T-cell (primary cell): Measurements from ENCODE around the gene RBM44. TPM values are rescaled to one million over a fixed set of nuclear protein-coding genes. Genes with fewer than 3 reads are reported as not detected.

Experiments
- ATAC-seq, 4 experiments: fragments of 200-7000 bp in 3 of 4; fragments of 150-1000 bp in 1 of 4; cut with Tn5 transposase; replicated peaks in 1 of 4; 1 replicate in 3 of 4; 2 replicates in 1 of 4; pipeline ENCODE4 v1.10.0; 2021; ENCODE audit warnings: moderate library complexity in 3 of 4, mild to moderate bottlenecking in 2 of 4, moderate number of reproducible peaks in 1 of 4
- CTCF ChIA-PET, 2 donors: fragments of 300-600 bp; sonication (Branson Sonifier 250); formaldehyde crosslinking; loops; one replicate each; lab custom pipeline; 2022; ENCODE audit warnings: antibody characterized with exemption in 2 of 2; lab: Charles Lee
- POLR2A ChIA-PET, 2 donors: fragments of 300-600 bp; sonication (Branson Sonifier 250); formaldehyde crosslinking; loops; one replicate each; lab custom pipeline; 2022; ENCODE audit warnings: antibody characterized with exemption in 2 of 2; lab: Charles Lee
- DNase-seq, 35 experiments: peaks; one replicate each; pipeline versions ENCODE4 v3.0.0 to v3.0.0-alpha.2; 2013 to 2023
- H3K27ac ChIP-seq: one replicate; pipeline ENCODE4 v1.5.1; 2013; ENCODE audit warnings: low read length
- H3K27me3 ChIP-seq, 2 experiments: replicated peaks in 1 of 2; 1 replicate in 1 of 2; 2 replicates in 1 of 2; pipeline versions ENCODE4 v1.6.1 to v1.7.0; 2013; ENCODE audit warnings: low read length in 1 of 2, mixed read lengths in 1 of 2; ENCODE audit not compliant: control insufficient read depth in 2 of 2, insufficient read depth in 2 of 2; ENCODE audit errors: extremely low read depth in 1 of 2
- H3K36me3 ChIP-seq, 2 donors: 1 replicate in 1 of 2; 2 replicates in 1 of 2; pipeline versions ENCODE4 v1.6.1 to v1.7.0; 2013; ENCODE audit warnings: low read length in 1 of 2; ENCODE audit not compliant: control insufficient read depth in 2 of 2, insufficient read depth in 1 of 2; ENCODE audit errors: extremely low read depth in 1 of 2
- H3K4me1 ChIP-seq, 2 experiments: 1 replicate in 1 of 2; 2 replicates in 1 of 2; pipeline versions ENCODE4 v1.6.1 to v1.7.0; 2013; ENCODE audit warnings: low read length in 2 of 2, mixed read lengths in 1 of 2; ENCODE audit not compliant: insufficient read depth in 2 of 2, control insufficient read depth in 1 of 2; ENCODE audit errors: extremely low read depth in 1 of 2
- H3K4me3 ChIP-seq, 2 donors: 1 replicate in 1 of 2; 2 replicates in 1 of 2; pipeline versions ENCODE4 v1.5.1 to v1.7.0; 2013; ENCODE audit warnings: mild to moderate bottlenecking in 2 of 2, low read length in 1 of 2, moderate library complexity in 1 of 2; ENCODE audit not compliant: control insufficient read depth in 1 of 2; ENCODE audit errors: extremely low read depth in 1 of 2
- H3K9me3 ChIP-seq: 2 replicates; pipeline ENCODE4 v1.7.0; 2013
- H3K27ac Mint-ChIP-seq, 2 donors: one replicate each; pipeline ENCODE4 v1.8.0; 2020 to 2021; ENCODE audit warnings: mild to moderate bottlenecking in 2 of 2, mixed read lengths in 2 of 2
- H3K27me3 Mint-ChIP-seq, 2 donors: one replicate each; pipeline ENCODE4 v1.8.0; 2021 to 2022; ENCODE audit warnings: mixed read lengths in 2 of 2
- H3K36me3 Mint-ChIP-seq: one replicate; pipeline ENCODE4 v1.8.0; 2021; ENCODE audit warnings: mixed read lengths
- H3K4me1 Mint-ChIP-seq, 3 donors: one replicate each; pipeline ENCODE4 v1.8.0; 2020 to 2022; ENCODE audit warnings: mixed read lengths in 3 of 3, mild to moderate bottlenecking in 1 of 3
- H3K4me3 Mint-ChIP-seq, 3 donors: one replicate each; pipeline ENCODE4 v1.8.0; 2020 to 2022; ENCODE audit warnings: mild to moderate bottlenecking in 3 of 3, mixed read lengths in 3 of 3, moderate library complexity in 3 of 3
- H3K9me3 Mint-ChIP-seq, 3 donors: one replicate each; pipeline ENCODE4 v1.8.0; 2020 to 2022; ENCODE audit warnings: mixed read lengths in 3 of 3
- WGBS: methylation state at CpG from one replicate; pipeline ENCODE4 v1.1.5; 2013; ENCODE audit warnings: missing lambda C conversion rate; ENCODE audit not compliant: insufficient coverage; 5-methylcytosine and 5-hydroxymethylcytosine counted together
- total RNA-seq, 35 experiments: library from RNA in 6 of 35; stranded (reverse) in 6 of 35; fragments of 120-200 nt in 1 of 35; gene quantifications; one replicate each; pipeline versions ENCODE4 v1.2.1 to v1.2.4 and lab custom pipeline; 2013 to 2026

The RBM44 gene
- total RNA-seq, 5 donors from 2014 or later (not counting 1 experiment from before 2014, with no cell fraction given), result 0.53 to 2.8 (median 0.98) TPM

- Histone ChIP-seq H3K27me3 (no peaks in the 10 kb centered on the region), H3K4me1 (no peaks in the 10 kb centered on the region), H3K9me3 (no peaks in the 10 kb centered on the region), H3K4me3 (no peak overlapping the region), H3K27ac (no peak overlapping the region), H3K36me3 (no peaks in the 10 kb centered on the region)
- H3K27ac Mint-ChIP-seq, result no peak overlapping the region
- peaks cover 0 to 6% (median 4%) of the 10 kb centered on the region in 3 donors for H3K4me1 Mint-ChIP-seq
- ATAC-seq, result no peak
- H3K36me3 Mint-ChIP-seq, result peaks cover 8% of the 10 kb centered on the region
- POLR2A ChIA-PET, result no interaction called here
- DNase-seq, result no peak
- CTCF ChIA-PET, result interaction anchor here in 1 of 2 donors (0.6 kb wide), 2 partner anchors 356 to 381 kb away, joined by 3 read pairs; no protein-coding TSS in a partner anchor
- H3K9me3 Mint-ChIP-seq, result peaks cover 0 to 2% (median 0%) of the 10 kb centered on the region in 3 donors
- no peaks in the 10 kb centered on the region for H3K27me3 Mint-ChIP-seq
- WGBS, result 90% methylated on average over 2 of the region's 6 CpGs
- H3K4me3 Mint-ChIP-seq, result no peak overlapping the region
Measured at GRCh38 chr2:237791977-237792727, 6.4 kb upstream of the RBM44 start.

GRCh38 chr2:237797253-237797652 lies 1.3 kb upstream of the RBM44 start:
- peaks cover 0 to 8% (median 6%) of the 10 kb centered on the region in 3 donors for H3K9me3 Mint-ChIP-seq
- H3K4me3 Mint-ChIP-seq, result no peak overlapping the region
- POLR2A ChIA-PET, result no interaction called here
- H3K4me1 Mint-ChIP-seq, result no peaks in the 10 kb centered on the region
- no peak for ATAC-seq
- Histone ChIP-seq H3K4me1 (no peaks in the 10 kb centered on the region), H3K36me3 (no peaks in the 10 kb centered on the region), H3K27ac (no peak overlapping the region), H3K4me3 (no peak overlapping the region), H3K9me3 (no peaks in the 10 kb centered on the region), H3K27me3 (no peaks in the 10 kb centered on the region)
- H3K27me3 Mint-ChIP-seq, result no peaks in the 10 kb centered on the region
- peaks cover 6% of the 10 kb centered on the region for H3K36me3 Mint-ChIP-seq
- H3K27ac Mint-ChIP-seq, result no peak overlapping the region
- DNase-seq, result no peak
- WGBS, result no CpG with 5 or more reads among the region's 3 CpGs
- CTCF ChIA-PET, result no interaction called here

GRCh38 chr2:237799060-237799428 lies 465 bp downstream of the RBM44 start:
- 97% methylated on average over 34 of the region's 34 CpGs for WGBS
- Histone ChIP-seq H3K27ac (no peak overlapping the region), H3K36me3 (no peaks in the 10 kb centered on the region), H3K9me3 (no peaks in the 10 kb centered on the region), H3K4me1 (no peaks in the 10 kb centered on the region), H3K27me3 (no peaks in the 10 kb centered on the region), H3K4me3 (no peak overlapping the region)
- no peaks in the 10 kb centered on the region for H3K4me1 Mint-ChIP-seq
- no peak overlapping the region for H3K27ac Mint-ChIP-seq
- H3K36me3 Mint-ChIP-seq, result peaks cover 10% of the 10 kb centered on the region
- POLR2A ChIA-PET, result interaction anchor here in 1 of 2 donors (0.6 kb wide), 1 partner anchor 225 kb away, joined by 3 read pairs; no protein-coding TSS in a partner anchor
- no peaks in the 10 kb centered on the region for H3K27me3 Mint-ChIP-seq
- CTCF ChIA-PET, result no interaction called here
- no peak for ATAC-seq
- peaks cover 0 to 8% (median 6%) of the 10 kb centered on the region in 3 donors for H3K9me3 Mint-ChIP-seq
- H3K4me3 Mint-ChIP-seq, result no peak overlapping the region
- no peak for DNase-seq

- no peak for DNase-seq
- H3K27ac ChIP-seq, result no peak overlapping the region
- no peaks in the 10 kb centered on the region for H3K36me3 ChIP-seq
- Mint-ChIP-seq H3K4me1 (no peaks in the 10 kb centered on the region), H3K27me3 (no peaks in the 10 kb centered on the region), H3K4me3 (no peak overlapping the region), H3K36me3 (peaks cover 10% of the 10 kb centered on the region), H3K9me3 (peaks cover 0 to 8% (median 6%) of the 10 kb centered on the region in 3 donors), H3K27ac (no peak overlapping the region)
- H3K4me3 ChIP-seq, result no peak overlapping the region
- no peaks in the 10 kb centered on the region for H3K9me3 ChIP-seq
- H3K27me3 ChIP-seq, result no peaks in the 10 kb centered on the region
- ChIA-PET CTCF (no interaction called here), POLR2A (no interaction called here)
- no peaks in the 10 kb centered on the region for H3K4me1 ChIP-seq
- no peak for ATAC-seq
- WGBS, result no CpG with 5 or more reads among the region's 2 CpGs
Measured at GRCh38 chr2:237801466-237801865, 2.9 kb downstream of the RBM44 start.

- Mint-ChIP-seq H3K27ac (no peak overlapping the region), H3K4me1 (no peaks in the 10 kb centered on the region), H3K4me3 (no peak overlapping the region), H3K9me3 (no peaks in the 10 kb centered on the region), H3K36me3 (peaks cover 3% of the 10 kb centered on the region), H3K27me3 (no peaks in the 10 kb centered on the region)
- Histone ChIP-seq H3K4me3 (no peak overlapping the region), H3K4me1 (no peaks in the 10 kb centered on the region), H3K9me3 (no peaks in the 10 kb centered on the region), H3K36me3 (no peaks in the 10 kb centered on the region), H3K27me3 (no peaks in the 10 kb centered on the region), H3K27ac (no peak overlapping the region)
- 82% methylated on average over 1 of the region's 2 CpGs for WGBS
- ATAC-seq (no peak), DNase-seq (no peak)
- POLR2A ChIA-PET, result no interaction called here
- CTCF ChIA-PET, result no interaction called here
Measured at GRCh38 chr2:237806334-237806733, 7.8 kb downstream of the RBM44 start.

GRCh38 chr2:237815637-237816036 lies 17.1 kb downstream of the RBM44 start:
- no peaks in the 10 kb centered on the region for H3K9me3 ChIP-seq
- no peak overlapping the region for H3K4me3 Mint-ChIP-seq
- ChIA-PET CTCF (no interaction called here), POLR2A (no interaction called here)
- no peak for ATAC-seq
- H3K27ac Mint-ChIP-seq, result no peak overlapping the region
- H3K27me3 ChIP-seq, result no peaks in the 10 kb centered on the region
- no peak for DNase-seq
- peaks cover 3 to 8% (median 7%) of the 10 kb centered on the region in 3 donors for H3K4me1 Mint-ChIP-seq
- H3K27ac ChIP-seq, result no peak overlapping the region
- H3K27me3 Mint-ChIP-seq, result no peaks in the 10 kb centered on the region
- H3K36me3 Mint-ChIP-seq, result no peaks in the 10 kb centered on the region
- no peak overlapping the region for H3K4me3 ChIP-seq
- H3K36me3 ChIP-seq, result no peaks in the 10 kb centered on the region
- no peaks in the 10 kb centered on the region for H3K9me3 Mint-ChIP-seq
- 60% methylated on average over 1 of the region's 1 CpG for WGBS
- no peaks in the 10 kb centered on the region for H3K4me1 ChIP-seq
